Posterior vena cava (tissue), 2 donors: ENCODE measurements around the gene SLC7A9. TPM values are rescaled to one million over a fixed set of nuclear protein-coding genes. Genes with fewer than 3 reads are reported as not detected.
"Not testable (repeated sequence)": the region's sequence is repeated elsewhere in the genome, so short reads cannot be mapped to it uniquely, and the experiment has no call there.

Experiments
- DNase-seq: peaks from one replicate; pipeline ENCODE4 v3.0.0-alpha.2; 2020; ENCODE audit warnings: low spot score
- intact Hi-C, 2 donors: fragments of 100-400 bp; cut with DNase I; formaldehyde crosslinking; loops; one replicate each; pipeline versions ENCODE4 v1.14.1 to v1.14.2; 2022 to 2023
- total RNA-seq, 2 donors: library from RNA; stranded (reverse); fragmentation: NEBNext Ultra II Directional; extraction: Animal tissue kit (Norgen Biotek cat#: 25700); gene quantifications; one replicate each; pipeline ENCODE4 v1.2.1, GENCODE V29; 2021
- donor health status: DM: yes; HTN: yes; CAD: no.
- donor health status: DM: yes; HTN: yes; CAD: no.

SLC7A9 gene
- total RNA-seq, 2 donors from 2014 or later: 0.28 TPM; not detected in 1

DNA sequence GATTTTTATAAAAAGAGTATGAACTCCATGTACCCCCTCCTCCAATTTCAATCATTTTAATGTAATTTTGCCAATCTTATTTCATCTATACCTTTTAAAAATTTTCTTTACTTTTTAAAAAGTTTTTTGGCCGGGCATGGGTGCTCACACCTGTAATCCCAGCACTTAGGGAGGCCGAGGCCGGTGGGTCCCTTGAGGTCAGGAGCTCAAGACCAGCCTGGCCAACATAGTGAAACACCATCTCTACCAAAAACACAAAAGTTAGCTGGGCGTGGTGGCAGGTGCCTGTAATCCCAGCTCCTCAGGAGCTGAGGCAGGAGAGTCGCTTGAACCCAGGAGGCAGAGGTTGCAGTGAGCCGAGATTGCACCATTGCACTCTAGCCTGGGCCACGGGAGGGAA lies 36.2 kb downstream of the SLC7A9 start:
- intact Hi-C loops, DNase-seq: not testable (repeated sequence)

DNA sequence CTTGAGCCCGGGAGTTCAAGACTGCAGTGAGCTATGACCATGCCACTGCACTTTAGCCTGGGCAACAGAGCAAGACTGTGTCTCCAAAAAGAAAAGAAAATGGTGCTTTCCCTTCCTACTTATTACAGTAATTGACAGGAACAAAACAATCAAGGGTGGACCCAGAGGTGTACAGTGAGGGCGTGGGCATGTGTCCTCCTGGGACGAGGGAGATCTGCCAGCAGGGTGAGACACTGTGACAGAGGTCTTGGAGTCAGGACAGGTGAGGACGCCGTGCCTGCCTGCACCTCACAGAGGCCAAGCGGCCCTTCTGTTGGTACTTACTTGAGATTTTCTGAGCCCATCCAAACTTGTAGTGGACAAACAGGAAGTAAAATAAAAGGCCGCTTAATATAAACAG lies 36.7 kb downstream of the SLC7A9 start:
- intact Hi-C loops, DNase-seq: not testable (repeated sequence)

DNA sequence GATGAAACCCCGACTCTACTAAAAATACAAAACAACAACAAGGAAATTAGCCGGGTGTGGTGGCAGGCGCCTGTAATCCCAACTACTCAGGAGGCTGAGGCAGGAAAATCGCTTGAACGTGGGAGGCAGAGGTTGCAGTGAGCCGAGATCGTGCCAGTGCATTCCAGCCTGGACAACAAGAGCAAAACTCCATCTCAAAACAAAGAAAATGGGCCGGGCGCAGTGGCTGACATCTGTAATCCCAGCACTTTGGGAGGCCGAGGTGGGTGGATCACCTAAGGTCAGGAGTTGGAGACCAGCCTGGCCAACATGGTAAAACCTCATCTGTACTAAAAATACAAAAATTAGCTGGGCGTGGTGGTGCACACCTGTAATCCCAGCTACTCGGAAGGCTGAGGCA lies 37.5 kb downstream of the SLC7A9 start:
- not testable (repeated sequence) for DNase-seq

DNA sequence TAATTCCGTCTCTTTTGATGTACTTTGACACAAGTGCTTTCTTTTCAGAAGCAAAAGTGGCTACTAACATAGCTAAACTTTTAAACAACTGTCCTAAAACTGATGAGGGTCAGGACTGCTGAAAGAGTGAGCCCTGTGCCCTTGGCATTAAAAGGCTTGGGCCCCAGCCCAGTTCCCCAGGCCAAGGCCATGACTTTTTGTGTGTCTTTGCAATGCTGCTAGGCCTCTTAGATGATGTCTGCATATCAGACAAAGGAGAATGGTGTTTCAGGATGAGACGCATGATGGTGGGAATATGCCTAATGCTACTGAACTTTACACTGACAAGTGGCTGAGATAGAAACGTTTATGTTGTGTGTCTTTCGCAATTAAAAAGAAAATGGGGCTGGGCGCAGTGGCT lies 38.0 kb downstream of the SLC7A9 start:
- intact Hi-C loops: no loop called here
- no peak for DNase-seq

More for the DNA sequence above, 37.5 kb downstream of the SLC7A9 start:
- intact Hi-C loops: not testable (repeated sequence)

DNA sequence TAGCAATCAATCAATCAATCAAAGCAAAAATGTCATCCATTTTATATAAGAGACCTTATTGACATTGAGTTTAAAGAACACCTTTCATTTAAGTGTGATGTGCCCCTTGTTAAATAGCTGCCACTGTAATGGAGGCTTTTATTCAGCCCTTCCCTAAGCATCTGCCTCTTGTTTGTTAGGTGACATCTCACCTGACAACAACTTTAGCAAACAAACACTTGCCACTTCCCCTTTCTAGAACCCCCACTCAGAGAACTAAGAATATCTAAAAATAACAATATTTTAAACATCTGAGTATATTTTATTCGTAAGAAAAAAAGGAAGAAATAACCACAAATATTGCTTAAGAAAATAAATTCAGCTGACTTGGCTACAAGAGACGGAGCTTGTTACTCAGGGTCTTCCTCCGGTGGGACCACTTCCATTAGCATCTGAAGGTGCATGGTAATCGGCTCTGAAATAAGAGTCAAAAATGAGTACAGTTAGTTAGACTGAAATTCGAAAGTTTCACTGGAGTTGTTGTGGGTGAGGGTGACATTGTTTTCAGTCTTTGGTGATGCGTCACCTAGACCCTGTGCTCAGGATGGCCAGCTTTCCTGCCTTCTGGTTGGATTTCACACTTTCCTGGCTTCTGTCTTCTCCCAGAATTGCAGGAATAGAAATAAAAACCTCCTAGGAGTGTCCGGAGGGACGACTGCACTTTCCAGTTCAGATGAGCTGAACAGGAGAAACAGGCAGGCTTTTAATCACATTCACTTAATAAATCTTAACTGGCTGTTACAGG lies 39.1 kb downstream of the SLC7A9 start:
- DNase-seq: no peak
- intact Hi-C loops: no loop called here

DNA sequence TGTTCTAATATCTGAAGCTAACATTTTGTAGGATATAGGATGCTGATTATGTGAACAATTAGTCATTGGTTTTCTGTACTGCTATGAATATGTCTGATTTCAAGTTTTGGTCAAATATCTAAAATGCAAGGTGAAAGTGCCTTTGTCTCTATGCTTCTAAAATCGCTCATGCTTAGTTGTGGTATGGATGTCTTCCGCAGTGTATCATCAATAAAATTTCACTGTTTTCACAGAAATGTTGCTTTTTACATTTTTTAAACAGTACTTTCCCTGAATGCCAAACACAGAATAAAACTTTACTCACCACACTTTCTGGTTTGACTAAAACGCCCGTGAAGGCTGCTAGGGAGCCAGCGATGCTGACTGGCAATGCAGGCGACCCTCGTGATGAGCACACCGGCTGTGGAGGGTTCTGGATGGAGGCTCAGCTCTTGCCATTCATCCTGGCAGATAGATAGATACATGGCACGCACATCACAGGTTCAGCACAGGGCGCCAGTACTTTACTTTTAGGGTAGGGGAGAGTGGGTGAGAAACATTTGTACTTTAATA lies 40.1 kb downstream of the SLC7A9 start:
- no peak for DNase-seq
- intact Hi-C loops: no loop called here

DNA sequence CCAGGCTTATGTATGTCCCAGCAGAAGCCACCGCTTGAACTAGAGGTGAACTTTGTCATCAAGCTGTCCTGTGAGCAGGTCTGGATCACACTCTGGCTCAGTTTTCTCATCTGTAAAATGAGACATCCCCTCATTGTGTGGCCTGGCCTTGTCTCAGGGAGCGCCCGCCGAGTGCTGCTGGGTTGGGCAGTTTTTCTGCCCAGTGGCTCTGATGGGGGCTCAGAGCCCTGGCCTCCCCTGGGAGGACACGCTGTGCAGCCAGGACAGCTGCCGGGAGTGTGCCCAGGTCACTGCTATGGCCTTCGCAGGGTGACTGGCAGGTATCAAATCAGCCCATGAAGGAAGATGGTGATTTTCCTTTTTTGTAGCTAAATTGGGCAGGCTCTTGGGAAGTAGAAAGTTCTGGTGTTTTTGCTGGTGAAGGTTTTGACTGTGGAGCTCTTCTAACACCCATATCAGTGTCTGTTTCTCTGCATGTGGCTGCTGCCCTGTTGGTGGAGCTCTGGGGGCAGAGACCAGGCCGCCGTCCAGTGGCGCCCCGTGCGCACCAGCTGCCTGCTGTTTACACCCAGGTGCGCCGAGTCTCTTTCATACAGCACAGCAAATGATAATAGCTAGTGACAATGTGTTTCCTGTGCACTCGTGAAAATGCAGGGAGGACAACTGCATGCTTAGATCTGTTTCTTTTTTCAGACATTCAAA lies 40.8 kb downstream of the SLC7A9 start:
- intact Hi-C loops: no loop called here
- no peak for DNase-seq

DNA sequence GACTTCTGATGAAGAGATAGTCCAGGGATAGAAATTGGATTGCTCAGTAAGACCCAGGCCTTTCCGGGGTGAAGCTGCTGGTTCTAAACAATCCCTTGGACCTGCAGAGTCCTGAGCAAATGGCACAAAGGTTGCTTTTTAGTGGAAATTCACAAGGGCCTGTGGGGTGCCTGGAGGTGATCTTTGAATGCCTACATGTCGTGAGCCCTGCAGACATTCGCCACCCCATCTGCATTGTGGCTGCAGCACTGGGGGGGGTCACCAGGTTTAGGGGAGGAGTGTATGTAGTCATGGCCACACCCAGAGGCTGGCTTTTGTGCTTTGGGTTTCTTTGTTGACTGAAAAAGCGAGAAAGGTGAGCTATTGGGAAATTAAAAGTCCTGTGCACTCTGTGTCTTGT lies 41.4 kb downstream of the SLC7A9 start:
- intact Hi-C loops: no loop called here
- no peak for DNase-seq

DNA sequence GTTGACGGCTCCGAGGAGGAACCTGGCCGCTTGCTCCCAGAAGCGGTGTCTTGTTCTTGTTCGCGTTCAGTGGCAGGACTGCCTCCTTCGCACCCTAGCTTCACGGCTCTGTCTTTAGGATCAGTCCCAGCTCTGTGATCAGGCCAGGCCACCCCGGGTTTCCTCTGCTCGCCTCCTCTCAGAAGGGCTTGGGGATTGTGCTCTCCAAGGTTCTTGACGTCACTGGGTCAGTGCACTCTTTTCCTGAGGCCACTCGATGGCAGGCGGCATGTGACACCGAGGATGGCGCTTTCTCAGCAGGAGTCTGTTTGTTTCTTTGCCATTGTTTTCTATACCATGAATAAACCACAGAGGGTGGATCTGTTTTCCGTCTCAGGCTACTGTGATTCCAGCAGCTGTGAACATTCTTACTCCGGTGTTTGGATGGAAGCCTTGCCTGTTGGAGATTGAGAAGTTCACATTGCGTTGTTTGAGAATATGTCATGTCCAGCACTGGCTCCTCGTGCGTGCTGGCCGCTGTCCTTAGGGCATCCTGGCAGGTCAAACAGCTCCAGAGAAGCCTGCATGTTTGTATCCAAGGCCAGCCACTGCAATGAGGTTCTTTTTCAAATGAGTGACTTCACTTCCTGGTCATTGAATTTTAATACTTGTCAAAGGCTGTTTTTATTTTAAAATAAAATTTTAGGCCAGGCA lies 44.5 kb downstream of the SLC7A9 start:
- DNase-seq: no peak
- intact Hi-C loops: no loop called here

DNA sequence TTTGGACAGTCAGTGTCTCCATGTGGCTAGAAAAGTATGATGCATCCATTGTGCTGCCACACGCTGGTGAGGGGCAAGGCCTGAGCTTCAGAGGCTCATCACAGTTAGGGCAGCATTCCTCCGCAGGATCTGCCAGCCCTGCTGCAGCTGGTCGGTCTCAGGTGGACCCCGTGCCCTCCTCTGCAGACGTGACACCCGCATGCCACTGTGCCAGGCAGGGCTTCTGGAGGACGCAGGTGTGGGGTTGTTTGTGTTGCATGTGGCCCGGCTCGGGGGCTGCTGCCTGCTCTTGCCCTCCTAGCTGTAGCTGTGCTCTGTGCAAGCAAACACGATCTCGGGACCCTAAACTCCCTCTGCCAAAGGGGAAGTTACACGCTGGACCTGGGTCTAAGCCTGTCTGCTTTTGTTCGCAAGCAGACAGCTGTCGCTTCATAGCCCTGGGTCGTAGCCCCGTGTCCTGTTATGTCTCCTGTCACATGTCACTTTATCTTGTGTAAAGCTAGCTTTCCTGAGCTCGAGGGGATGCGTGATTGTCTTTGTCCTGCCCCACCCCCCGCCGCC lies 45.3 kb downstream of the SLC7A9 start:
- DNase-seq: no peak

DNA sequence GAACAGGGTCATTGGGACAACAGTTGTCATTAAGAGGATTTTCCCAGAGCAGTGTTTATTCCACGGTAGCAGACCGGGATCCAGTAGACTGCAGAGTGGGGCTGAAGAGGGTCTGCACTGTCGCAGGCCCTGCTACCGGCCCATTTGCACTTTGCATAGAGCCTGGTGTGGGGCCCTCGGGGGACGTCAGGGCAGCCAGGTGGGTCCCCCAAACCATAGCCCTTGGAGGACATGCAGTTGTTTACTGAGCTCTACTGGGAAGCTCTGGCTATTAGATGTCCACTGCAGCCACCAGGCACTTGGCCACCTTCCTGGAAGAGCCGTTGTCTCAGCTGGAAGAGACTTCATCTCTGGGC lies 45.8 kb downstream of the SLC7A9 start:
- intact Hi-C loops: no loop called here
- DNase-seq: no peak

More for the DNA sequence above, 45.3 kb downstream of the SLC7A9 start:
- intact Hi-C loops: no loop called here

DNA sequence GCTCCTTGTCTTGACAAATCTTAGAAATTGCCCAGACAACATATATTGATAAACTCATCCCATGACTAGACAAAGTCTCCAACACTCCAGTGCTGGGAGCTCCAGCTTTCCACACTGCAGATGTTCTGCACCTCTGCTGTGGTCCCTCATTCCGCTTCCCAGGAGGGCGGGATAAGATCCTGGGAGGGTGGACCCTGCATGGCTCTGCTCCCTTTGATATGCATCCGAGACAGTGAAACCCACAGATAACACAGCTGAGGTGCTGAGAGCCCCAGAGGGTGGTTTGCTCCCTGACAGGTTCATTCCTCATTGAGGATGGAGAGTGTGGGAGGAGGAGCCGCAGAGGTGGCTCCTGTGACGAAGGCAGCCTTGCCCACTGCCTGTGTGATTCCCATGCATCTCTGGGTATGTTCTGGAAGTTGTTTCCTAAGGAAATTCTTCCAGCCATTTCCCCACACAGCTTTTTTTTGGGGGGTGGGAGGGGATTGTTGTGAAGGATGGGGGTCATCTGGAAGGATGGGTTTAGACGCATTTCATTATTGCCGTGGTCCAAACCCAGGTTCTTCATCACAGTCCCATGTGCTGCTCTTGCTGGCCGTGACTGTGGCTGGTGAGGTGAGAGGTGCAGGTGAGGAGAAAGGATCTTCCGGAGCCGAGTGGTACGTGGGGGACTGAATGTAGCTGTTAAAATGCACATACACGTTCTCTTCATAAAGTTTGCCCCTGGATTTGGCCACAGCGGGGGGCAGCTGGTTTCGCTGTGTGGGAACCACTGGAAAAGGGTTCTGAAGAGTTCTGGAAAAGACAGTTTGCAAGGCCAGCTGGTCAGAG lies 46.4 kb downstream of the SLC7A9 start:
- intact Hi-C loops: no loop called here
- no peak for DNase-seq

DNA sequence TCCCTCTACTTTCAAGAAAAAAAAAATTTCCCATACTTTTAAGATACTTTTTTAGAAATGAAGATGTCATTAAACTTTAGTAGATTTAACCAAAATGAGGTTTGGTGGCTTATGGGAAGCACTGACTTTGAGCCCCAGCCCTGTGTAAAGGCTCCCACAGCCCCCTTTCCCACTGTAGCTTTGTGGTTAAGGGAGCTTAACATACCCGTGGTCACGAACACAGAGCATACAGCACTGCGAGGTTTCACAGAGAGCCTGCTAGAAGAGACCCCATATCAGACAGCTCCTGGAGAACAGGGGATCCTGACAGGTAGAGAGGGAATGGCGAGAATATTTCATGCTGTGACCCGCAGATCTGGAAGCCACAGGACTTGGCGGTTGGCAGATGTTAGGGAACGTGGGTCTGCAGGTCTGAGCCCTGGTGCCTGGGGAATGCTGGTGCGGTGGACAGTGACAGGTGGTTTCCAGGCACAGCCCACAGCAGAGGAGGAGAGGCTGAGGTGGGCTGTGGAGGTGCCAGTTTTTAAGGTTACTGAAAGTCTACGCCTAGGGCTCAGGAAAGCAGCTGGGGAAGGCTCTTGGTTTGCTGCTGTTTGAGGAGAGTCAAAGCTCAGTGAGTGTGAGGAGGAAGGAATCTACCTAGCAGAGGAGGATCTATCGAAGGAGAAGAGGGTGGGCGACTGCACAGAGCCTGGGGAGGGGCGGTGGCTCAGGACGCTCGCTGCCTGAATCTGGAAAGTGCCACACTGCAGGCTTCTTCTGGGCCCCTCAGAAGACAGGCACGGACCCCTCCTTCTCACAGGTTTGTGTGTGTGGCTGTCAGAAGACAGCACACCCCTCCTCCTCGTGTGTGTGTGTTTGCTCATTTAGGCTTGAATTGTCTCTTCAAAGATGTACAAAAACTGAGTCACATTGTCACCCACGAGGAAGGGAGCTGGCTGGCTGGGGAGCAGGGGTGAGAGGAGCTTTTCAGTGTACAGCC lies 49.9 kb downstream of the SLC7A9 start:
- DNase-seq: no peak

DNA sequence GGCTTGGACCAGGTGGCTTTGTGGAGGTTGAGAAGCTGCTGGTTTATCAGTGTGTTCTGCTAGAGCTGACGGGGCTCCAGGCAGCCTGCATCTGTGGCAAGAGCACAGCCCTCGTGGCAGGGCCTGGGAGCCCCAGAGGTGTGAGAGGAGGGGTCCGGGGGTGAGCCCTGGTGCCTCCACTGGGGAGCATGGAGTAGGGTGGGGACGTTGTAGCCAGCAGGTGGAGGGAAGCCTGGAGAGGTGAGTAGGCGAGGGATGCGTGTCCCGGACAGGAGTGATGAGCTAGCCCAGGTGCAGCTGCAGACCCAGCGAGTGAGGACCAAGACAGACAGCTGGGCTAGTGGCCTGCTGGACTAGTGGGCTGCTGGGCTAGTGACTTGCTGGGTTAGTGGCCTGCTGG lies 51.0 kb downstream of the SLC7A9 start:
- DNase-seq: no peak
- intact Hi-C loops: no loop called here

More for the DNA sequence above, 49.9 kb downstream of the SLC7A9 start:
- intact Hi-C loops: no loop called here

DNA sequence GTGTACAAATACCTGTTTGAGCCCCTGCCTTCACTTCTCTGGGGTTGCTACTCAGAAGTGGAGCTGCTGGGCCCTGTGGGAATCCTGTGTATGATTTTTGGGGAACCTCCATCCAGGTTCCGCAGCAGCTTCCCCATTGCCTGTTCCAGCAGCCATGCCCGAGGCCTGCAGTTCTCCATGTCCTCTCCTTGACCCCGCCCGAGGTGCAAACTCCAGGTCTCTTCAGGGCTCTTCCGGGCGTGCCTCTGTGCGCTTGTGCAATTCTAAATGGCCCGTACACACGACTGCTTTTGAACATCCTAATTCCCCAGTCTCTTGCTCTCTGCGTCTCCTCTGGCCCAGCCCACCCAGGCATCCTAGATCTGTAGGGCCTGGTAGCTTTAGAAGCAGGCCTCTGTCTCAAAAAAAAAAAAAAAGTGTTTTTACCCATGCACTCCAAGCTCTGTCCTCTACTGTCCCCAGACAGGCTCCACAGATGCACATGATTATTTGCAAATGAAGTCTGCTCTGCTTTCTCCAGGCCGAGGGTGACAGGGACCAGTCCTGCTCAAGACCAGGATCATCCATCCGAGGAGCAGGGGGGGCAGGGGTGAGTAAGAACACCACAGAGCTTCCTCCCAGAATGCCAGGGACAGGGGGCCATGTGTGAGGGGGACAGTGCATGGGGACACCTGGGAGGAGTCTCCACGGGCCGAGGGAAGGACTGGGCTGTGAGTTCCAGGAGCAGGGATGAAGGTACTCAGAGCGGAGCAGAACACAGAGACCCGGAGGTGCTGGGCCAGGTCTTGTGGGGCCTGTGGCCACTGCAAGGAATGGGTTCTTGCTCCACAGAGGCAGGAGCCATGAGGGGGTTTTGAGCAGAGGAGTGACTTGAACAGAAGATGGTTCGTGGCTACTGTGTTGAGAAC lies 51.7 kb downstream of the SLC7A9 start:
- DNase-seq: no peak
- intact Hi-C loops: no loop called here

DNA sequence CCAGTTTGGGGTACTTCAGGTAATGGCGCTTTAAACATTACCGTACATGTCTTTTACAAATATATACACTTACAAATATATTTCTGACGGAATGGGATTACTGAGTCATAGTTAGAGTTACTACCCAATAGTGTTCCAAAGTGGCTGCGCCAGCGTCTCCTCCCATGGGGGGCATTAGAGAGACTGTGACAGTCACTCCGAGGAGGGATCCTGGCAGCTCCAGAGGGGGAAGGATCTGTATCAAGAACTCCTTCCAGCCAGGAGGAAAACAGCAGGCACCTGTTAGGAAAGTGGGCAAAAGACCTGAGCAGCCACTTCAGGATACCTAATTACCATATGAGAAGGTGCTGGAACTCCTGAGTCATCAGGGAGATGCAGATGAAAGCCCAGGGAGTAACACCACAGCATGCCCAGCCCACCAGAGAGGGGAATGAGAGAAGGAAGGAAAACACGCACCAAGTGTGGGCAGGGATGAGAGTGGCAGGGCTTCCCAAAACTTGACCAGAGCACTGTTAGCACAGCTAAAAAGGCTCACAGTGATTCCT lies 52.9 kb downstream of the SLC7A9 start:
- intact Hi-C loops: no loop called here
- no peak for DNase-seq
